Activated CD4-positive, alpha-beta memory T cell treated with anti-CD3 and anti-CD28 coated beads for 36 hours (primary cell): Measurements from ENCODE around the gene DCLK3. TPM values are rescaled to one million over a fixed set of nuclear protein-coding genes. Genes with fewer than 3 reads are reported as not detected.

Experiments
- CTCF ChIA-PET: fragments of 350-600 bp; sonication (Branson Sonifier 250); formaldehyde crosslinking; loops from one replicate; lab custom pipeline; 2021; ENCODE audit warnings: antibody characterized with exemption, inconsistent platforms; lab: Charles Lee
- POLR2A ChIA-PET: fragments of 350-600 bp; sonication (Branson Sonifier 250); formaldehyde crosslinking; loops from one replicate; lab custom pipeline; 2021; ENCODE audit warnings: antibody characterized with exemption; lab: Charles Lee
- DNase-seq: peaks from one replicate; pipeline ENCODE4 v3.0.0-alpha.2; 2020
- H3K27ac Mint-ChIP-seq: one replicate; pipeline ENCODE4 v1.8.0; 2021; ENCODE audit warnings: mixed read lengths
- H3K27me3 Mint-ChIP-seq: one replicate; pipeline ENCODE4 v1.8.0; 2021; ENCODE audit warnings: mixed read lengths
- H3K36me3 Mint-ChIP-seq: one replicate; pipeline ENCODE4 v1.8.0; 2021; ENCODE audit warnings: mixed read lengths
- H3K4me1 Mint-ChIP-seq: one replicate; pipeline ENCODE4 v1.8.0; 2021; ENCODE audit warnings: low read depth, mixed read lengths
- H3K4me3 Mint-ChIP-seq: one replicate; pipeline ENCODE4 v1.8.0; 2021; ENCODE audit warnings: mild to moderate bottlenecking, mixed read lengths
- H3K9me3 Mint-ChIP-seq: one replicate; pipeline ENCODE4 v1.8.0; 2021; ENCODE audit warnings: mixed read lengths
- intact Hi-C: fragments of 100-400 bp; cut with micrococcal nuclease; formaldehyde crosslinking; loops from one replicate; pipeline ENCODE4 v1.15.1; 2023
- total RNA-seq, 2 experiments: library from RNA; stranded (reverse); gene quantifications; one replicate each; pipeline ENCODE4 v1.2.3, GENCODE V29; 2021

DCLK3 gene
- total RNA-seq, 2 experiments from 2014 or later, result not detected

DNA sequence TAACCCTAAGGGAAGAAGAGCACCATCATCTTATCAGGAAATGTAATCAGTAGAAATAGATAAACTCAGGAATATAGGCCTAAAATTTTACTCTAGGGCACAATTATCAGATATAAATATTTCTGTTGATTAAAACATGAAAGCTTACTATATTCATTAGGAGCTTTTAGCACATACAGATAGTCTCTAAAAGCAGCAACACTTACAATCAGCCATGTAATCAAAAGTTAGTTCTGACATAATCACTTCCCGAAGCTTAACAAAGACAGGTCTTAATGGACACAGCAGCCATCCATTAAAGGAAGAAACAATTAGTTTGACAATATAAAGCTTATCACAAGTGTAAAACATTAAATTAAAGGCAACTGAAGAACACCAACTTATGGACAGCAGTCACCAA lies 30.6 kb downstream of the DCLK3 start:
- no peak for DNase-seq
- ChIA-PET CTCF (interaction anchor here (2.0 to 3.3 kb wide), 2 partner anchors 135 to 225 kb away, joined by 13 to 15 read pairs; no protein-coding TSS in a partner anchor), POLR2A (no interaction called here)
- H3K27me3 Mint-ChIP-seq, result peaks cover under 1% of the 10 kb centered on the region
- no peak overlapping the region for H3K4me3 Mint-ChIP-seq
- intact Hi-C loops, result no loop called here
- no peaks in the 10 kb centered on the region for H3K36me3 Mint-ChIP-seq
- H3K27ac Mint-ChIP-seq, result no peak overlapping the region
- H3K4me1 Mint-ChIP-seq, result no peaks in the 10 kb centered on the region
- H3K9me3 Mint-ChIP-seq, result no peaks in the 10 kb centered on the region

DNA sequence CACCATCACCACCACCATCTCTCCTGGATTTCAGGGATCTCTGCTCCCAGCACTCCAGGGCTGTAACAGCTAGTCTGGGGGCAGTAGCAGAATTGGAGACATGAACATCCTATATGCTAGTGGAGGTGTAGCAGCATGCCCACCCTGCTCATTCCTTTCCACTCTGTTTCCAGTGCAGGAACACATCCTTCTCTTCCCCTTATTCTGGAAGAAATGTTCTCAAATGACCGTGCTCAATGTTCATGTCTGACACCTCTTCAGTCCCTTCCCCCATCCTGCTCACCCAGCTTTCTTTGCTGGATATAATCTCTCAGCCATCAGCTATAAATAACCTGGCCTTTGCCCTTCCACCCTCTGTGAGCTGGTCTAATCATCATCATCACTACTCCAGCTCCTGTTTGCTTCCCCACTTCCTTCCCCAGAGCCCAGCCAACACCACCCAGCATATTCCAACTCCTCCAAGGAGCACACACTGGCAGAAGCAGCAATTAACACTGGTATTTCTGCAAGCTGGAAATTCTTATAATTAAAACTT lies 31.1 kb downstream of the DCLK3 start:
- no peaks in the 10 kb centered on the region for H3K9me3 Mint-ChIP-seq
- no peak overlapping the region for H3K4me3 Mint-ChIP-seq
- intact Hi-C loops, result no loop called here
- no peaks in the 10 kb centered on the region for H3K4me1 Mint-ChIP-seq
- no peak overlapping the region for H3K27ac Mint-ChIP-seq
- peaks cover 2% of the 10 kb centered on the region for H3K27me3 Mint-ChIP-seq
- H3K36me3 Mint-ChIP-seq, result no peaks in the 10 kb centered on the region
- POLR2A ChIA-PET, result no interaction called here
- no peak for DNase-seq
- CTCF ChIA-PET, result interaction anchor here (2.0 to 3.3 kb wide), 2 partner anchors 136 to 226 kb away, joined by 13 to 15 read pairs; no protein-coding TSS in a partner anchor

DNA sequence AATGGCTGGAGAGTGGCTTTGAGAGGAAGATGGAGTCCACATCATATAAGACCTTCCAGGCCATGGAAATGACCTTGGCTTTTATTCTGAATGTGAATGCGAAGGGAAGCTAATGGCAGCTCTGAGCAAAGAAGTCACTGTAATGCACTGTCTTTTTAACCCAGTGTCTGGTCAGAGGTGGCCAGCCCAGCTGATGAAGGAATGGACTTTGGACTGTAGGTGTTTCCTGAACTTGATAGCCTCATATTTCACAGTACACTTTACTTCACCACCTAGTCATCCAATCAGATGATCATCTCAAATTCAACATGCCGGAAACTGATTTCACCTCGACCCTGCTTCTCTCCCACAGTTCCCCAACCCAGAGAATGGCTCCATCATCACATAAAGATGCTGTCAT lies 33.4 kb downstream of the DCLK3 start:
- no peaks in the 10 kb centered on the region for H3K9me3 Mint-ChIP-seq
- no peak overlapping the region for H3K4me3 Mint-ChIP-seq
- intact Hi-C loops, result no loop called here
- no peaks in the 10 kb centered on the region for H3K36me3 Mint-ChIP-seq
- no peak overlapping the region for H3K27ac Mint-ChIP-seq
- no peak for DNase-seq
- POLR2A ChIA-PET, result no interaction called here
- H3K27me3 Mint-ChIP-seq, result peaks cover 6% of the 10 kb centered on the region
- no peaks in the 10 kb centered on the region for H3K4me1 Mint-ChIP-seq
- CTCF ChIA-PET, result interaction anchor here (1.3 to 3.1 kb wide), 2 partner anchors 137 to 227 kb away, joined by 7 to 13 read pairs; no protein-coding TSS in a partner anchor

DNA sequence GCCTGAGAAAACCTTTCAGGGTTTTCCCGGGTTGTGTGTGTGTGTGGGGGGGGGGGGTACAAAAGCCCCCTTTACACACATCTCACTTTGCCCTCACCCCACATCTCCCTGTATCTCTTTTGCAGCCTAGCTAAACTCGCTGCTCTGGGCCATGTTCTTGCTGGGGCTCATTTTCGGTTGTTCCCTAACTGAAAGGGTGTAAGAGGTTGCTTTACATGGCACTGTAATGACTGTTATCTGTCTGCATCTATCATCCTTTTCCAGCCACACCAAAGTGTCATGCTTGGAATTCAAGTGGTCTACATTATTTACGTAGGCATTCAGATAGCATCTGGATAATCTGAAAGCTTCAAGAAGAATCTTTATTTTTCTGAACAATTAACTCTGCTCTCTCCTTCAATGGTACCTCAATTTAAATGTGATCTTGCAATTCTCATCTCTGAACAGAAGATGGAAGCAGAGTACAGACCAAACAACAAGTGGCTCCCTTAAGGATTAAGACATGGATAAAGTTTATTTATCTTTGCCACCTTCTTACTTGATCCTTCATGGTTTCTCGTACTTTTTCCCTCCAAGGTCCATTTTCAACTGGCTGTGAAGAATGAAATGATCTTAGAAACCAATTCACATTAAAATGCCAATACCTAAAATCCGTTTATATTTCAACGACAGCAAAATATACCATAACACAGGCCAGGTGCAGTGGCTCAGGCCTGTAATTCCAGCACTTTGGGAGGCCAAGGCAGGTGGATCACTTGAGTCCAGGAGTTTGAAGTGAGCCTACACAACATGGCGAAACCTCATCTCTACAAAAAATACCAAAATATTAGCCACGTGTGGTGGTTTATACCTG lies 34.9 kb downstream of the DCLK3 start:
- DNase-seq, result no peak
- ChIA-PET CTCF (interaction anchor here (0.8 to 3.1 kb wide), 5 partner anchors 139 to 229 kb away, joined by 3 to 13 read pairs (median 4); no protein-coding TSS in a partner anchor), POLR2A (no interaction called here)
- no peaks in the 10 kb centered on the region for H3K4me1 Mint-ChIP-seq
- intact Hi-C loops, result loop anchor here (1.0 to 5.0 kb wide), 4 partner anchors 114 to 483 kb away; no protein-coding TSS in a partner anchor
- H3K4me3 Mint-ChIP-seq, result no peak overlapping the region
- peaks cover 6% of the 10 kb centered on the region for H3K27me3 Mint-ChIP-seq
- no peaks in the 10 kb centered on the region for H3K9me3 Mint-ChIP-seq
- no peaks in the 10 kb centered on the region for H3K36me3 Mint-ChIP-seq
- H3K27ac Mint-ChIP-seq, result no peak overlapping the region

DNA sequence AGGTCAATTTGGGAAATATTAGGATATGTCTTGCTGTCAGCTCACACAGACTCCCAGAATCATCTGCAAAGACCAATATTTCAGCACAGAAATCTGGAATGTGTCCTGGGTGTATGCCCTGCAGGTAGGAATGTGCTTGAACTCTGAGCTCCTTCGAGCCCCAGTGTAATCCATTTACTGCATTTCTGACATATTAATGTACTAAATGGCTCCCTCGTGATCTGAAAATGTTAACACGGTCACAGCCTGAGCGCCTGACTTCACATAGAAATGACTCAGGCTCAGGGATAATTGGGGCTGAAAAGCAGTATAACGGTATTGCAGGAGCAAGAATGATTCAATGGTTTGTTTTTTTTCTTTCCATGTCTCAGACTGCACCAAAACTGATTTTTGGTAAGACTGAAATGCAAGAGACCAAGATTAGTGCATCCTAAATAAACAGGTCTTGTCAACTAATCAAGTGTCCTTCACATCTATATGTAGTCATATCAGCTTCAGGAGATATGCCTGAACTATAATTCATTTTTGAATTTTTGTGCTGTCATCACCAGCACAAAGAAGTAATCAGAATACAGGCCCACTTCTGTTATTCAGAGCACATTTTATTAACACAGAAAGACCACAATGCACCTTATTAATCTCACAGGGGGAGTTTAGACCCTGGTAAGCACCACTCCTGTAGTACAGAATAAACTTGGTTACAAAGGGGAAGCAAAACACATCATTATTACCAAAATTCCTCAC lies 49.8 kb downstream of the DCLK3 start:
- Mint-ChIP-seq H3K36me3 (no peaks in the 10 kb centered on the region), H3K4me3 (no peak overlapping the region), H3K4me1 (no peaks in the 10 kb centered on the region), H3K27ac (no peak overlapping the region), H3K9me3 (no peaks in the 10 kb centered on the region), H3K27me3 (no peaks in the 10 kb centered on the region)
- no peak for DNase-seq
- ChIA-PET CTCF (no interaction called here), POLR2A (no interaction called here)
- intact Hi-C loops, result no loop called here

DNA sequence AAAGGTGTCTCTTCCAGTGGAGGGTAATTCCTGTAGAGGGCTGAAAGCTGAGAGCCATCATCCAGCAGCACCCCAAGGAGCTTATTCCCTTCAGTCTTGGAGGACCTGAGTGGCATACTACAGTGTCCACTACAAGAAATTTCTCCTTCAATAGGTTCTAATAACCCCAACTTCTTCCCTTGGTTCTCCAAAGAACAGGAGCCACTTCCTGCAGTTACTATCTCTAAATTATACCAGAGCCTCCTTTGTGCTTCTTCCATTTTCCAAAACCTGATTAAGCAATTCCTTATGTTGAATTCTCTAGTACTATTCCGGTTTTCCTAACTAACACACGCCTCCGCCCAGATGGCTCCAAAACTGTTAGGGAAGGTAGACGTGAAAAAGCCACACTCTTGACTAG lies 50.4 kb downstream of the DCLK3 start:
- Mint-ChIP-seq H3K27me3 (no peaks in the 10 kb centered on the region), H3K27ac (no peak overlapping the region), H3K4me3 (no peak overlapping the region), H3K4me1 (no peaks in the 10 kb centered on the region), H3K36me3 (no peaks in the 10 kb centered on the region), H3K9me3 (no peaks in the 10 kb centered on the region)
- intact Hi-C loops, result no loop called here
- POLR2A ChIA-PET, result no interaction called here
- no peak for DNase-seq
- CTCF ChIA-PET, result no interaction called here

DNA sequence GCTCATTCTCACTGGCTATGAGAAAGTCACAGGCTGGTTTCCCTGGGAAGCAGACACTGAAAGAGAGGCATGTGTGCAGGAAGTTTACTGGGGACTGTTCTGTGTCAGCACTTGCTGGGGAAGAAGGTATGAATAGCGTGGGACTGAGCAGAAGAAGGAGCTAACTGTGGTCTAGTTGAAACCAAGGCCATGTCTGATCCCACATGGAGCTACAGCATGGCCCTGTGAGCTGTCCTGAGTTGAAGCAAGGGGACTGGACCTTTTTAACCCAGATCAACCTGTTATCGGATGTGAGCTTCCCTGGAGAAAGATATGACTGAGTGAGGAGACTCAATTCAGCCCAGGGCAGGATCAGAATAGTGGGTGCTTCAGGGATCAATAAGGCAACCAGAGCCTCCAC lies 53.7 kb downstream of the DCLK3 start:
- intact Hi-C loops, result no loop called here
- H3K9me3 Mint-ChIP-seq, result no peaks in the 10 kb centered on the region
- POLR2A ChIA-PET, result no interaction called here
- no peaks in the 10 kb centered on the region for H3K36me3 Mint-ChIP-seq
- H3K4me1 Mint-ChIP-seq, result peaks cover 3% of the 10 kb centered on the region
- H3K27me3 Mint-ChIP-seq, result peaks cover 1% of the 10 kb centered on the region
- CTCF ChIA-PET, result no interaction called here
- H3K4me3 Mint-ChIP-seq, result no peak overlapping the region
- H3K27ac Mint-ChIP-seq, result no peak overlapping the region
- no peak for DNase-seq

DNA sequence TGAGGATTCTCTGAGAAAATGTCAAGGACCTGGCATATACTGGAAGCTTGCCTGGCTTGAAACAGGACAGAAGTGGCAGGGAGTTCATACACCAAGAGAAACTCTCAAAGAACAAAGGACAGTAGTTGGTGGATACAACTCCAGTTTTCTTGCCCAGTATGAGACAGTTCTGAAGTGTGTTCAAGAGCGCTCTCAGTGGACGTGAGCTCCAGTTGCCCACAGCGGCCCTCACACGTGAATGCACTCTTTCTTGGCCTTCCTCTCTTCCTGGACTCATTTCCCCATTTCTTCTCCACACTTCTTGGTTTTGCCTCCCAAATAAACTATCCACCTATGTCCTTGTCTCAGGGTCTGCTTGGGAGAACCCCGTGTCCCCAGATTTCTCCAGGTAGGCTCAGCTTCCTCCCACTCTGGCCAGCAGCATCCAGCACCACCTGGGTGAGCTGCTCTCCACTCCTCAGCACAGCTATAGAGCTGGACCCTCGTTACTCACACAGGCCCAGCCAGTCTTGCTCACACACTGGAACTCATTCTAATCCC lies 54.5 kb downstream of the DCLK3 start:
- Mint-ChIP-seq H3K4me3 (no peak overlapping the region), H3K27me3 (peaks cover 1% of the 10 kb centered on the region), H3K9me3 (no peaks in the 10 kb centered on the region), H3K27ac (no peak overlapping the region), H3K4me1 (peaks cover 3% of the 10 kb centered on the region), H3K36me3 (no peaks in the 10 kb centered on the region)
- POLR2A ChIA-PET, result no interaction called here
- intact Hi-C loops, result no loop called here
- DNase-seq, result no peak
- CTCF ChIA-PET, result interaction anchor here (0.6 kb wide), 1 partner anchor 503 kb away, joined by 4 read pairs; no protein-coding TSS in a partner anchor

DNA sequence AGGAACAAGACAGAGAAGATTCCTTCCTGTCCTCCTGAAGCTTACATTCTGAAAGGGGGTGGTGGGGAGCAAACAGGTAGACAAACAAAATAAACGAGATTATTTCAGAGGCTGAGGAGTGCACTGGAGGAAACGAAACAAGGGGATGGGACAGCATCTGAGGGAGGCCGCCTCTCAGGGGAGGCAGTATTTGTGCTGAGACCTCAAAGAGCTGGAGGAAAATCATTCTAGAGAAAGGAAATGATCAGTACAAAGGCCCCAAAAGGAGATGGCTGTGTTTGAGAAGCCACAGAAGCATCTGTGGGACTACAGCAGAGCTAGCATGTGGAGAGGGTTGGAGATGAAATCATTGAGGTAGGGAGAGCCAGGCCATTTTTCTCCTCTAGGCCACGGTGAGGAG lies 55.1 kb downstream of the DCLK3 start:
- Mint-ChIP-seq H3K36me3 (no peaks in the 10 kb centered on the region), H3K4me3 (no peak overlapping the region), H3K27ac (no peak overlapping the region), H3K27me3 (peaks cover 1% of the 10 kb centered on the region), H3K4me1 (peaks cover 3% of the 10 kb centered on the region), H3K9me3 (no peaks in the 10 kb centered on the region)
- ChIA-PET POLR2A (no interaction called here), CTCF (no interaction called here)
- DNase-seq, result no peak
- intact Hi-C loops, result no loop called here

DNA sequence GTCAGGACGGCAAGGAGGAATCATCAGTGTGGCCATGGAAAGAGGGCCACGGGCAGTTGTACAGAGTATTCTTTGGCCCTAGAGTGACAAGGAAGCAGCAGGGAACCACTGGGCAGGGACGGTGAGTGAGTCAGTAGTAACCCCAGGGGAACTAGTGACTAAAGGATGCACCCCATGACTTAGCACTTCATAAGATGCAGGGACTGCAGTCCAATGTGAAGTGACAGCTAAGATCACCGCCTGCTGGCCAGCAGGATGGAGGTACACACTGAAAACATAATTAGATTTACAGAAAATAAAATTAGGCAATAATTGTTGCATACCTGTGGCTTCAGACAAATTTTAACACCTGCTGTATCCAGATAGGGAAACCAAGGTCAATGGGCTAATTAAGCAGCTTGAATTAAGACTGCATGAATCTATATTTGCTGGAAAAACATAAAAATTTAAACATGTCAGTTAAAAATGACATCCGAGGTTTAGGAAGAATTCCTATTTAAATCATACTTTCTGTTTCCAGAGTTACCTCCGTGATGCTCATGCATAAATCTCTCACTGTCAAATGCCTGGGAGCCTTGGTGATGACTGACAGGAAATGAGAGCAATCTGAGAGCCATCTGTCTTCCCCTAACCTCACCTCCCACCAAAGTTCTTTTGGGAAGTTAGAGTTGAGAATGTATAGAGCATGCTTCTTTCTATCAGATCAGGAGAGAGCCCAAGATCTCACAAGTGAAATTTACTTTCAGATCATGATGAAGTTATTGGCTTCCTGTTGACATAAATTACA lies 56.5 kb downstream of the DCLK3 start:
- Mint-ChIP-seq H3K4me1 (peaks cover 3% of the 10 kb centered on the region), H3K27me3 (peaks cover 1% of the 10 kb centered on the region), H3K36me3 (no peaks in the 10 kb centered on the region), H3K27ac (no peak overlapping the region), H3K4me3 (no peak overlapping the region), H3K9me3 (no peaks in the 10 kb centered on the region)
- CTCF ChIA-PET, result no interaction called here
- intact Hi-C loops, result no loop called here
- POLR2A ChIA-PET, result no interaction called here
- DNase-seq, result no peak

DNA sequence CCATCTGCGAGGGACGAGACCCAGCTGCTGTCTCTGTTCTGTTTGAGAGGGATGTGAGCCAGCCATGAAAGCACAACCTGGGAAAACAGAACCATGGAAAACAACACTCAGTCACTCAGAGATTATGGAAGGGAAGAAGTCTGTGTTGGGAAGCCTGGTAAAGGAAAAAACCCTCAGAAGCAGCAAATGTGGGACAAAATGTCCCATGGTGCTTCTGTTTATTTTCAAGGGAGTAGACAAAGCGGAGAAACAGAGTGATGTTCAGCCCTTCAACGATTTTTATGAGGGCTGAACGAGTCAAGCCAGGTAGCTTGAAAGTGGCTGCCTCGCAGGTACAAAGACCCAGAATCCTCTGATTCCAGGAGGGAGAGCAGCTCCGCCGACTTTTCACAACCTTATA lies 59.3 kb downstream of the DCLK3 start:
- ChIA-PET CTCF (interaction anchor here (1.3 kb wide), 1 partner anchor 39 kb away, joined by 3 read pairs; no protein-coding TSS in a partner anchor), POLR2A (no interaction called here)
- no peak for DNase-seq
- Mint-ChIP-seq H3K4me1 (peaks cover 3% of the 10 kb centered on the region), H3K36me3 (no peaks in the 10 kb centered on the region), H3K9me3 (no peaks in the 10 kb centered on the region), H3K4me3 (no peak overlapping the region), H3K27me3 (peaks cover 1% of the 10 kb centered on the region), H3K27ac (no peak overlapping the region)
- intact Hi-C loops, result no loop called here
